Measurements from ENCODE around the gene PSMD8.

GRCh38 chr19:38371081-38371480, 3.3 kb upstream of the PSMD8 start:
- TF ChIP-seq EZH2phosphoT487 (IDR thresholded peaks at IDR 0.05; ENCODE audit: insufficient read depth, low read depth) (no peak), EZH2 (IDR thresholded peaks at IDR 0.05; ENCODE audit: insufficient read depth, poor library complexity, severe bottlenecking) (no peak)
